SH-SY5Y (cell line): ENCODE results near the gene MRPL23.

Source experiments
- GATA2 ChIP-seq: IDR thresholded peaks from 2 replicates; pipeline ENCODE4 v1.6.1; 2011; ENCODE audit warnings: mild to moderate bottlenecking, low read depth, low read length
- GATA3 ChIP-seq: IDR thresholded peaks from 2 replicates; pipeline ENCODE4 v1.6.1; 2011; ENCODE audit warnings: low read depth, mild to moderate bottlenecking, low read length, moderate library complexity

DNA sequence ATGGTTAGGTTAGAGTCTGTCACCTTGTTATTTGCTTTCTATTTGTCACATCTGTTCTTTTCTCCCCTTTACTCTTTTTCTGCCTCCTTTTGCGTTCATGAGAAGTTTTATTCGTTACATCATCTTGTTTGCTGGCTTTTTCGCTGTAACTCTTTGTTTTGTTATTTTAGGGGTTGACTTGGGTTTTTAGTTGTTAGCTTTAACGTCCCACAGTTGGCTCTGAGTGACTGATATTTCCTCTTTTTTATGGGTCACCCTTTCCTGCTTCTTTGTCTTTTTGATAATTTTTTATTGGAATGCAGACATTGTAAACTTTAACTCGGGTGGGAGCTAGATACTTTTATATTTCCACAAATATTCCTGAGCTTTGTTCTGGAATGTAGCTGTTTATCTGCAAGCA, 41.0 kb upstream of the MRPL23 start:
- no peak for TF ChIP-seq GATA2
- no peak for TF ChIP-seq GATA3
